HEK293 (cell line): ENCODE measurements around the gene CORO6.
A peak's percentile ranks its signal among the peaks of the same experiment; 100 is the strongest.

ENCODE experiments used
- BCL11A ChIP-seq: fragments of 450-650 bp; formaldehyde crosslinking; IDR thresholded peaks from 2 replicates; pipeline ENCODE4 v1.5.1; 2016; ENCODE audit warnings: low read depth, missing biosample characterization, missing genetic modification characterization
- GLIS2 ChIP-seq: fragments of 450-650 bp; formaldehyde crosslinking; IDR thresholded peaks from 2 replicates; pipeline ENCODE4 v1.5.1; 2016; ENCODE audit warnings: missing biosample characterization, missing genetic modification characterization
- SCRT1 ChIP-seq: fragments of 450-650 bp; formaldehyde crosslinking; IDR thresholded peaks from 2 replicates; pipeline ENCODE4 v1.5.1; 2016; ENCODE audit warnings: missing biosample characterization, missing genetic modification characterization, borderline replicate concordance
- SP7 ChIP-seq: fragments of 450-650 bp; formaldehyde crosslinking; IDR thresholded peaks from 2 replicates; pipeline ENCODE4 v1.5.1; 2016; ENCODE audit warnings: missing biosample characterization, missing genetic modification characterization
- ZBTB11 ChIP-seq: fragments of 450-650 bp; formaldehyde crosslinking; conservative IDR thresholded peaks from 2 replicates; pipeline ENCODE4 v1.5.1; 2016; ENCODE audit warnings: low read depth, missing biosample characterization, missing genetic modification characterization
- ZBTB20 ChIP-seq: fragments of 450-650 bp; formaldehyde crosslinking; IDR thresholded peaks from 2 replicates; pipeline ENCODE4 v1.5.1; 2016; ENCODE audit warnings: missing biosample characterization, missing genetic modification characterization
- ZFP41 ChIP-seq: fragments of 450-650 bp; formaldehyde crosslinking; IDR thresholded peaks from 2 replicates; pipeline ENCODE4 v1.5.1; 2016; ENCODE audit warnings: missing biosample characterization, missing genetic modification characterization, borderline replicate concordance
- ZIC2 ChIP-seq: fragments of 450-650 bp; formaldehyde crosslinking; IDR thresholded peaks from 2 replicates; pipeline ENCODE4 v1.5.1; 2016; ENCODE audit warnings: missing biosample characterization, missing genetic modification characterization
- ZNF112 ChIP-seq: fragments of 450-650 bp; formaldehyde crosslinking; IDR thresholded peaks from 2 replicates; pipeline ENCODE4 v1.5.0; 2017; ENCODE audit warnings: missing biosample characterization, missing genetic modification characterization
- ZNF121 ChIP-seq: fragments of 450-650 bp; formaldehyde crosslinking; IDR thresholded peaks from 2 replicates; pipeline ENCODE4 v1.5.1; 2016; ENCODE audit warnings: missing biosample characterization, missing genetic modification characterization
- ZNF169 ChIP-seq: fragments of 450-650 bp; formaldehyde crosslinking; IDR thresholded peaks from 2 replicates; pipeline ENCODE4 v1.5.1; 2016; ENCODE audit warnings: missing biosample characterization, missing genetic modification characterization
- ZNF2 ChIP-seq: fragments of 450-650 bp; formaldehyde crosslinking; IDR thresholded peaks from 2 replicates; pipeline ENCODE4 v1.5.1; 2016; ENCODE audit warnings: missing biosample characterization, missing genetic modification characterization
- ZNF335 ChIP-seq: fragments of 450-650 bp; formaldehyde crosslinking; conservative IDR thresholded peaks from 2 replicates; pipeline ENCODE4 v1.5.1; 2016; ENCODE audit warnings: missing biosample characterization, missing genetic modification characterization
- ZNF426 ChIP-seq: fragments of 450-650 bp; formaldehyde crosslinking; IDR thresholded peaks from 2 replicates; pipeline ENCODE4 v1.5.1; 2017; ENCODE audit warnings: missing biosample characterization, missing genetic modification characterization, mild to moderate bottlenecking, inconsistent platforms, moderate library complexity
- ZNF561 ChIP-seq: fragments of 450-650 bp; IDR thresholded peaks from 2 replicates; pipeline ENCODE4 v1.5.1; 2018; ENCODE audit warnings: missing biosample characterization, missing genetic modification characterization, borderline replicate concordance
- ZNF791 ChIP-seq: fragments of 450-650 bp; formaldehyde crosslinking; IDR thresholded peaks from 2 replicates; pipeline ENCODE4 v1.5.1; 2016; ENCODE audit warnings: missing biosample characterization, missing genetic modification characterization
- ZXDB ChIP-seq: fragments of 450-650 bp; formaldehyde crosslinking; IDR thresholded peaks from 2 replicates; pipeline ENCODE4 v1.5.1; 2016; ENCODE audit warnings: missing biosample characterization, missing genetic modification characterization
- TF ChIP-seq, protein P1 (sequence below): fragments of 450-650 bp; formaldehyde crosslinking; IDR thresholded peaks from 2 replicates; pipeline ENCODE4 v1.5.1; 2016; ENCODE audit warnings: missing biosample characterization, missing genetic modification characterization
- TF ChIP-seq, protein P2 (sequence below): fragments of 450-650 bp; formaldehyde crosslinking; IDR thresholded peaks from 2 replicates; pipeline ENCODE4 v1.5.1; 2016; ENCODE audit warnings: missing biosample characterization, missing genetic modification characterization
- TF ChIP-seq, protein P3 (sequence below): fragments of 450-650 bp; formaldehyde crosslinking; IDR thresholded peaks from 2 replicates; pipeline ENCODE4 v1.5.1; 2017; ENCODE audit warnings: missing biosample characterization, missing genetic modification characterization
- TF ChIP-seq, protein P4 (sequence below): fragments of 450-650 bp; formaldehyde crosslinking; IDR thresholded peaks from 2 replicates; pipeline ENCODE4 v1.5.1; 2016; ENCODE audit warnings: missing biosample characterization, missing genetic modification characterization, borderline replicate concordance

The CORO6 gene

DNA sequence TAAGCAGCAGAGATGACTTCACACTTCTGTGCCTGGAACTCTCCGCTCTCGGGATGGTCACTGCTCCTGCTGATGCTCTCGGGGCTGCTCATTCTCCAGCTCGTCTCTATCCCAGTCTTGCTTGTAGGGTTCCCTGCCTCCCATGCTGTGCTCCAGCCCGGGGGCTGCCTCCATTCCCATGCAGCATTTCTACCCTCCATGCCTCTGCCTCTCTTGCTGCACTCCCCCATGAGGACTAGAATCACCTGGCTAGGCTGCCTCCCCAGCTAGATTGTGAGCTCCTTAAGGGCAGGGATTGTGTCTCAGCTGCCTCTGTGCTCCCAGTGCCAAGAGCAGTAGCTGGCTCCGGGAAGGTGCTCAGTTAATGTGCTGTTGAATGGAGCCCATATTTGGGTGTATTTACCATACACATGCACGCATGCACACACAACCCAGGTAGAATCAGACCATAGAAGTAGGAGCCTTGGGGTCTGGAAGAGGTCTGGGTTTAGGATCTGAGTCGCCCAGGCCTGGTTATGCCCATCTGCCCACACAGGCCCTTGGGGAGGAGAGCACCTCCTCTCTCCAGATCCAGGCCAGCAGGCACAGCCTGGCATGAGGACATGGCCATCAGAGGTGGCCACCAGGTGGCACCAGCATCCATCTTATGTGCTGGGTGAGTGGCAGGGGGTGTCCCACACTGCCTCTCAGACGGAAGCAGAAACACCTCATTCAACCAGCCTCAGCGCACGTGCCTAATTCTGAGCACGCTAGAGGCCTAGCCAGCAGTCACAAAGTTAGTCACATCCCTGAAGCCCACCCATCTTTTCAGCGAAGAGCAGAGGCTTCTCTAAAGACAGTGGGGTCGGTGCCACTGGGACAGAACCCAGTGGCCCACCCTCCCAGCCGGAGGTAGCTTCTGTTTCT, 42.6 kb downstream of the CORO6 start (continued):
- TF ChIP-seq, protein P1, sequence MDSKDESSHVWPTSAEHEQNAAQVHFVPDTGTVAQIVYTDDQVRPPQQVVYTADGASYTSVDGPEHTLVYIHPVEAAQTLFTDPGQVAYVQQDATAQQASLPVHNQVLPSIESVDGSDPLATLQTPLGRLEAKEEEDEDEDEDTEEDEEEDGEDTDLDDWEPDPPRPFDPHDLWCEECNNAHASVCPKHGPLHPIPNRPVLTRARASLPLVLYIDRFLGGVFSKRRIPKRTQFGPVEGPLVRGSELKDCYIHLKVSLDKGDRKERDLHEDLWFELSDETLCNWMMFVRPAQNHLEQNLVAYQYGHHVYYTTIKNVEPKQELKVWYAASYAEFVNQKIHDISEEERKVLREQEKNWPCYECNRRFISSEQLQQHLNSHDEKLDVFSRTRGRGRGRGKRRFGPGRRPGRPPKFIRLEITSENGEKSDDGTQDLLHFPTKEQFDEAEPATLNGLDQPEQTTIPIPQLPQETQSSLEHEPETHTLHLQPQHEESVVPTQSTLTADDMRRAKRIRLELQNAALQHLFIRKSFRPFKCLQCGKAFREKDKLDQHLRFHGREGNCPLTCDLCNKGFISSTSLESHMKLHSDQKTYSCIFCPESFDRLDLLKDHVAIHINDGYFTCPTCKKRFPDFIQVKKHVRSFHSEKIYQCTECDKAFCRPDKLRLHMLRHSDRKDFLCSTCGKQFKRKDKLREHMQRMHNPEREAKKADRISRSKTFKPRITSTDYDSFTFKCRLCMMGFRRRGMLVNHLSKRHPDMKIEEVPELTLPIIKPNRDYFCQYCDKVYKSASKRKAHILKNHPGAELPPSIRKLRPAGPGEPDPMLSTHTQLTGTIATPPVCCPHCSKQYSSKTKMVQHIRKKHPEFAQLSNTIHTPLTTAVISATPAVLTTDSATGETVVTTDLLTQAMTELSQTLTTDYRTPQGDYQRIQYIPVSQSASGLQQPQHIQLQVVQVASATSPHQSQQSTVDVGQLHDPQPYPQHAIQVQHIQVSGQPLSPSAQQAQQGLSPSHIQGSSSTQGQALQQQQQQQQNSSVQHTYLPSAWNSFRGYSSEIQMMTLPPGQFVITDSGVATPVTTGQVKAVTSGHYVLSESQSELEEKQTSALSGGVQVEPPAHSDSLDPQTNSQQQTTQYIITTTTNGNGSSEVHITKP (tag by site-specific recombination), result no peak
- TF ChIP-seq ZNF112 (tag by site-specific recombination) (no peak), ZNF2 (tag by site-specific recombination) (peak; percentile 45; the same call in 1 of the 2 replicates), ZBTB11 (tag by site-specific recombination) (0 out of 2 replicates have a peak, but pooled peaks have one; percentile 12), ZIC2 (peak; percentile 47; the same call in 1 of the 2 replicates), ZNF561 (tag by site-specific recombination) (0 out of 2 replicates have a peak, but pooled peaks have one; percentile 49), GLIS2 (tag by site-specific recombination) (peak; percentile 95), ZNF169 (tag by site-specific recombination) (no peak), SP7 (peak; percentile 51), ZNF426 (tag by site-specific recombination) (no peak), ZNF335 (tag by site-specific recombination) (peak; percentile 25; the same call in 1 of the 2 replicates), ZXDB (tag by site-specific recombination) (no peak), BCL11A (tag by site-specific recombination) (no peak), ZFP41 (tag by site-specific recombination) (no peak), ZNF791 (tag by site-specific recombination) (no peak), ZBTB20 (tag by site-specific recombination) (no peak), SCRT1 (tag by site-specific recombination) (no peak), ZNF121 (no peak)
- TF ChIP-seq, protein P2, sequence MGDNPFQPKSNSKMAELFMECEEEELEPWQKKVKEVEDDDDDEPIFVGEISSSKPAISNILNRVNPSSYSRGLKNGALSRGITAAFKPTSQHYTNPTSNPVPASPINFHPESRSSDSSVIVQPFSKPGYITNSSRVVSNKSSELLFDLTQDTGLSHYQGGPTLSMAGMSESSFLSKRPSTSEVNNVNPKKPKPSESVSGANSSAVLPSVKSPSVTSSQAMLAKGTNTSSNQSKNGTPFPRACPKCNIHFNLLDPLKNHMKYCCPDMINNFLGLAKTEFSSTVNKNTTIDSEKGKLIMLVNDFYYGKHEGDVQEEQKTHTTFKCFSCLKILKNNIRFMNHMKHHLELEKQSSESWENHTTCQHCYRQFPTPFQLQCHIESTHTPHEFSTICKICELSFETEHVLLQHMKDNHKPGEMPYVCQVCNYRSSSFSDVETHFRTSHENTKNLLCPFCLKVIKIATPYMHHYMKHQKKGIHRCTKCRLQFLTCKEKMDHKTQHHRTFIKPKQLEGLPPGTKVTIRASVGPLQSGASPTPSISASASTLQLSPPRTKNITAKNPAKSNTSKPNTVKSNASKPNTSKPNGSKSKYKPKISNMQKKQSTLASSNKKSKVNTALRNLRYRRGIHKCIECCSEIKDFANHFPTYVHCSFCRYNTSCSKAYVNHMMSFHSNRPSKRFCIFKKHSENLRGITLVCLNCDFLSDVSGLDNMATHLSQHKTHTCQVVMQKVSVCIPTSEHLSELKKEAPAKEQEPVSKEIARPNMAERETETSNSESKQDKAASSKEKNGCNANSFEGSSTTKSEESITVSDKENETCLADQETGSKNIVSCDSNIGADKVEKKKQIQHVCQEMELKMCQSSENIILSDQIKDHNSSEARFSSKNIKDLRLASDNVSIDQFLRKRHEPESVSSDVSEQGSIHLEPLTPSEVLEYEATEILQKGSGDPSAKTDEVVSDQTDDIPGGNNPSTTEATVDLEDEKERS (tag by site-specific recombination), result no peak
- TF ChIP-seq, protein P3, sequence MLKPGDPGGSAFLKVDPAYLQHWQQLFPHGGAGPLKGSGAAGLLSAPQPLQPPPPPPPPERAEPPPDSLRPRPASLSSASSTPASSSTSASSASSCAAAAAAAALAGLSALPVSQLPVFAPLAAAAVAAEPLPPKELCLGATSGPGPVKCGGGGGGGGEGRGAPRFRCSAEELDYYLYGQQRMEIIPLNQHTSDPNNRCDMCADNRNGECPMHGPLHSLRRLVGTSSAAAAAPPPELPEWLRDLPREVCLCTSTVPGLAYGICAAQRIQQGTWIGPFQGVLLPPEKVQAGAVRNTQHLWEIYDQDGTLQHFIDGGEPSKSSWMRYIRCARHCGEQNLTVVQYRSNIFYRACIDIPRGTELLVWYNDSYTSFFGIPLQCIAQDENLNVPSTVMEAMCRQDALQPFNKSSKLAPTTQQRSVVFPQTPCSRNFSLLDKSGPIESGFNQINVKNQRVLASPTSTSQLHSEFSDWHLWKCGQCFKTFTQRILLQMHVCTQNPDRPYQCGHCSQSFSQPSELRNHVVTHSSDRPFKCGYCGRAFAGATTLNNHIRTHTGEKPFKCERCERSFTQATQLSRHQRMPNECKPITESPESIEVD (tag by site-specific recombination), result no peak
- TF ChIP-seq, protein P4, sequence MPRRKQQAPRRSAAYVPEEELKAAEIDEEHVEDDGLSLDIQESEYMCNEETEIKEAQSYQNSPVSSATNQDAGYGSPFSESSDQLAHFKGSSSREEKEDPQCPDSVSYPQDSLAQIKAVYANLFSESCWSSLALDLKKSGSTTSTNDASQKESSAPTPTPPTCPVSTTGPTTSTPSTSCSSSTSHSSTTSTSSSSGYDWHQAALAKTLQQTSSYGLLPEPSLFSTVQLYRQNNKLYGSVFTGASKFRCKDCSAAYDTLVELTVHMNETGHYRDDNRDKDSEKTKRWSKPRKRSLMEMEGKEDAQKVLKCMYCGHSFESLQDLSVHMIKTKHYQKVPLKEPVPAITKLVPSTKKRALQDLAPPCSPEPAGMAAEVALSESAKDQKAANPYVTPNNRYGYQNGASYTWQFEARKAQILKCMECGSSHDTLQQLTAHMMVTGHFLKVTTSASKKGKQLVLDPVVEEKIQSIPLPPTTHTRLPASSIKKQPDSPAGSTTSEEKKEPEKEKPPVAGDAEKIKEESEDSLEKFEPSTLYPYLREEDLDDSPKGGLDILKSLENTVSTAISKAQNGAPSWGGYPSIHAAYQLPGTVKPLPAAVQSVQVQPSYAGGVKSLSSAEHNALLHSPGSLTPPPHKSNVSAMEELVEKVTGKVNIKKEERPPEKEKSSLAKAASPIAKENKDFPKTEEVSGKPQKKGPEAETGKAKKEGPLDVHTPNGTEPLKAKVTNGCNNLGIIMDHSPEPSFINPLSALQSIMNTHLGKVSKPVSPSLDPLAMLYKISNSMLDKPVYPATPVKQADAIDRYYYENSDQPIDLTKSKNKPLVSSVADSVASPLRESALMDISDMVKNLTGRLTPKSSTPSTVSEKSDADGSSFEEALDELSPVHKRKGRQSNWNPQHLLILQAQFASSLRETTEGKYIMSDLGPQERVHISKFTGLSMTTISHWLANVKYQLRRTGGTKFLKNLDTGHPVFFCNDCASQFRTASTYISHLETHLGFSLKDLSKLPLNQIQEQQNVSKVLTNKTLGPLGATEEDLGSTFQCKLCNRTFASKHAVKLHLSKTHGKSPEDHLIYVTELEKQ (tag by site-specific recombination), result 0 out of 2 replicates have a peak, but pooled peaks have one; percentile 37
